Endothelial cell of umbilical vein (primary cell): Measurements from ENCODE around the gene OCRL. TPM values are rescaled to one million over a fixed set of nuclear protein-coding genes. Genes with fewer than 3 reads are reported as not detected.

Experiments
- BruUV-seq: library from RNA; stranded (reverse); fragments of 400-500 nt; replicated peaks from 2 replicates; lab custom pipeline; 2021; lab: Mats Ljungman, UMichigan
- CTCF ChIA-PET: fragments of 300-600, 350-600 bp; sonication (Branson Sonifier 250); formaldehyde crosslinking; loops from one replicate; lab custom pipeline; 2021; ENCODE audit warnings: antibody characterized with exemption, inconsistent platforms; lab: Charles Lee
- POLR2A ChIA-PET: fragments of 300-600, 350-600 bp; sonication (Branson Sonifier 250); formaldehyde crosslinking; loops from one replicate; lab custom pipeline; 2021; ENCODE audit warnings: antibody characterized with exemption, inconsistent platforms; lab: Charles Lee
- DNase-seq: peaks from one replicate; pipeline ENCODE4 v3.0.0-alpha.2; 2011; ENCODE audit warnings: low read depth, low spot score
- FAIRE-seq: peaks from 2 replicates; lab custom pipeline; 2011; peaks lifted over from hg19 to GRCh38; lab: Jason Lieb, UNC
- H2AFZ ChIP-seq: 2 replicates; pipeline ENCODE4 v1.6.0; 2012; ENCODE audit warnings: low read depth, low read length, control low read depth, inconsistent platforms
- H3K27ac ChIP-seq: 2 replicates; pipeline ENCODE4 v1.5.1; 2011; ENCODE audit warnings: low read depth, mild to moderate bottlenecking, control low read depth, low read length, moderate library complexity; ENCODE audit not compliant: insufficient read depth
- H3K27me3 ChIP-seq, 2 experiments: 2 replicates each; pipeline versions ENCODE4 v1.6.0 to v1.6.1; 2011; ENCODE audit warnings: low read length in 2 of 2, mixed read lengths in 1 of 2; ENCODE audit not compliant: control insufficient read depth in 2 of 2, insufficient read depth in 2 of 2
- H3K36me3 ChIP-seq, 2 experiments: 2 replicates in 1 of 2; 3 replicates in 1 of 2; pipeline ENCODE4 v1.5.1; 2011; ENCODE audit warnings: low read length in 2 of 2, mild to moderate bottlenecking in 1 of 2, moderate library complexity in 1 of 2; ENCODE audit not compliant: control insufficient read depth in 2 of 2, insufficient read depth in 2 of 2; ENCODE audit errors: extremely low read depth in 1 of 2
- H3K4me1 ChIP-seq: 3 replicates; pipeline ENCODE4 v1.5.1; 2011; ENCODE audit warnings: mild to moderate bottlenecking, low read length; ENCODE audit not compliant: control insufficient read depth, insufficient read depth; ENCODE audit errors: extremely low read depth
- H3K4me2 ChIP-seq: 2 replicates; pipeline ENCODE4 v1.6.1; 2011; ENCODE audit warnings: low read length, control low read depth, mixed read lengths; ENCODE audit not compliant: insufficient read depth
- H3K4me3 ChIP-seq, 3 experiments: fragments of 200-600 bp in 1 of 3; sonication (generic), shearing (Covaris generic) in 1 of 3; replicated peaks in 1 of 3; 2 replicates each; pipeline ENCODE4 v1.5.1; 2011 to 2016; ENCODE audit warnings: control low read depth in 3 of 3, low read length in 3 of 3, mild to moderate bottlenecking in 2 of 3, inconsistent platforms in 1 of 3, low read depth in 1 of 3, moderate library complexity in 1 of 3; ENCODE audit not compliant: insufficient read depth in 1 of 3
- H3K79me2 ChIP-seq: 2 replicates; pipeline ENCODE4 v1.6.0; 2012; ENCODE audit warnings: low read length, inconsistent platforms; ENCODE audit not compliant: control insufficient read depth, insufficient read depth
- H3K9ac ChIP-seq: replicated peaks from 2 replicates; pipeline ENCODE3; 2011; ENCODE audit warnings: low read length, control low read depth; ENCODE audit not compliant: insufficient read depth; ENCODE audit errors: extremely low read depth
- H3K9me1 ChIP-seq: replicated peaks from 3 replicates; pipeline ENCODE4 v1.6.0; 2011; ENCODE audit warnings: mild to moderate bottlenecking, low read length; ENCODE audit not compliant: control insufficient read depth, insufficient read depth; ENCODE audit errors: extremely low read depth
- H3K9me3 ChIP-seq: replicated peaks from 2 replicates; pipeline ENCODE4 v1.5.1; 2012; ENCODE audit warnings: low read length, inconsistent platforms; ENCODE audit not compliant: control insufficient read depth, insufficient read depth
- H4K20me1 ChIP-seq: replicated peaks from 2 replicates; pipeline ENCODE3; 2011; ENCODE audit warnings: mild to moderate bottlenecking, low read length; ENCODE audit not compliant: control insufficient read depth, insufficient read depth; ENCODE audit errors: extremely low read depth
- CTCF ChIP-seq, 2 donors: IDR thresholded peaks; 1 replicate in 1 of 2; 2 replicates in 1 of 2; pipeline ENCODE4 v1.5.1; 2011; ENCODE audit warnings: low read length in 2 of 2, mild to moderate bottlenecking in 2 of 2, moderate library complexity in 2 of 2, control low read depth in 1 of 2, inconsistent platforms in 1 of 2, low read depth in 1 of 2; ENCODE audit not compliant: insufficient read depth in 1 of 2; ENCODE audit errors: extremely low read depth in 1 of 2
- EZH2 ChIP-seq: IDR thresholded peaks from 2 replicates; pipeline ENCODE4 v1.6.1; 2012; ENCODE audit warnings: borderline replicate concordance, low read depth, mild to moderate bottlenecking, moderate library complexity, low read length, inconsistent platforms; ENCODE audit not compliant: severe bottlenecking
- FOS ChIP-seq: IDR thresholded peaks from 2 replicates; pipeline ENCODE4 v1.6.1; 2011; ENCODE audit warnings: mild to moderate bottlenecking, low read length, moderate library complexity, borderline replicate concordance; ENCODE audit not compliant: insufficient read depth
- GATA2 ChIP-seq: IDR thresholded peaks from 2 replicates; pipeline ENCODE4 v1.7.0; 2011; ENCODE audit warnings: low read depth, mild to moderate bottlenecking, moderate library complexity, mixed read lengths, low read length; ENCODE audit not compliant: insufficient read length, insufficient read depth
- JUN ChIP-seq: IDR thresholded peaks from 2 replicates; pipeline ENCODE4 v1.6.1; 2011; ENCODE audit warnings: borderline replicate concordance, low read depth; ENCODE audit not compliant: insufficient read length, insufficient read depth
- MYC ChIP-seq: IDR thresholded peaks from one replicate; pipeline ENCODE4 v1.6.1; 2011; ENCODE audit warnings: mild to moderate bottlenecking, low read depth, low read length
- POLR2A ChIP-seq: IDR thresholded peaks from 2 replicates; pipeline ENCODE4 v1.6.1; 2012; ENCODE audit warnings: low read depth, mild to moderate bottlenecking, control low read depth, low read length
- POLR2AphosphoS5 ChIP-seq: IDR thresholded peaks from 2 replicates; pipeline ENCODE4 v1.6.1; 2012; ENCODE audit warnings: low read depth, mild to moderate bottlenecking, control low read depth, low read length, moderate library complexity; ENCODE audit not compliant: insufficient read depth
- dilution Hi-C: fragments of 300-500 bp; cut with MboI; formaldehyde crosslinking; loops from one replicate; pipeline ENCODE4 v1.15.0; 2019; ENCODE audit warnings: low sequenced_read_pairs; ENCODE audit not compliant: extremely low pct_ligation_motif_present
- intact Hi-C: fragments of 100-400 bp; cut with micrococcal nuclease; formaldehyde crosslinking; loops from one replicate; pipeline ENCODE4 v1.10.0; 2022
- polyA plus RNA-seq, 4 experiments: library from polyadenylated mRNA; depleted of rRNA in 3 of 4; stranded (reverse) in 3 of 4; unstranded in 1 of 4; fragments of >200 nt; gene quantifications; 2 replicates each; pipeline versions ENCODE4 v1.2.1 to v1.2.3, GENCODE V29; 2011 to 2012; ENCODE audit warnings: missing spikeins in 1 of 4
- total RNA-seq: library from RNA; stranded (reverse); gene quantifications from 2 replicates; pipeline ENCODE4 v1.2.3, GENCODE V29; 2021
- TF ChIP-seq, protein P1 (sequence below): IDR thresholded peaks from 2 replicates; pipeline ENCODE4 v1.6.1; 2011; ENCODE audit not compliant: insufficient read depth, insufficient read length

The OCRL gene
- total and polyA plus RNA-seq, 2 donors (not counting 3 experiments of a cell fraction or from before 2014, with no cell fraction given) = 14.6 to 20.9 TPM

DNA sequence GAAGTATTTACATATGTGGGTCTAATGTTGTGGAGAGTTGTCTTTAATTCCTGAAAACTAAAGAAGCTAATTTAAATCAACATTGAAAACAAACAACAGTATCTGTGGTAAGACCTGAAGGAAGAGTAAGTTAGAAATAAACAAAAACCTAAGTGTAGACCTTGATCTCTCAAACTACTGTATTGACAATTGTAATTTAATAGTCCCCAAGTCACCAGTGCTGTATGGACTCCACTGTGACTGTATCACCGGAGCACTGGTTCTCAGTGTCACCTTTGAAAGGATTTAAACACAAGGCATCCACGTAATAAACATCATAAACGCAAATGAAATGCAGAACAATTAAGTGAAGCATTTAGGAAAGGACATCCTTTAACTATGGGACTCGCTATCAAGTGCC, 46.4 kb downstream of the OCRL start:
- H3K79me2 ChIP-seq = no peaks in the 10 kb centered on the region
- no peak overlapping the region for H3K4me2 ChIP-seq
- BruUV-seq = no TSS peak
- FAIRE-seq = no peak
- no peak overlapping the region for H3K27ac ChIP-seq
- H3K9ac ChIP-seq = no peak overlapping the region
- dilution Hi-C loops = no loop called here
- H3K36me3 ChIP-seq = peaks cover 2 to 8% of the 10 kb centered on the region in 2 experiments
- no peaks in the 10 kb centered on the region for H3K4me1 ChIP-seq
- no peaks in the 10 kb centered on the region for H4K20me1 ChIP-seq
- POLR2A ChIA-PET = no interaction called here
- no peaks in the 10 kb centered on the region for H3K9me3 ChIP-seq
- H3K9me1 ChIP-seq = no peaks in the 10 kb centered on the region
- CTCF ChIA-PET = no interaction called here
- H3K27me3 ChIP-seq = no peaks in the 10 kb centered on the region
- no peak for DNase-seq
- TF ChIP-seq, protein P1, sequence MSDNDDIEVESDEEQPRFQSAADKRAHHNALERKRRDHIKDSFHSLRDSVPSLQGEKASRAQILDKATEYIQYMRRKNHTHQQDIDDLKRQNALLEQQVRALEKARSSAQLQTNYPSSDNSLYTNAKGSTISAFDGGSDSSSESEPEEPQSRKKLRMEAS = no peak
- TF ChIP-seq FOS (no peak), JUN (no peak), POLR2AphosphoS5 (no peak), GATA2 (no peak), EZH2 (no peak), POLR2A (no peak)
- intact Hi-C loops = no loop called here
- H3K4me3 ChIP-seq = no peak overlapping the region
- H2AFZ ChIP-seq = no peak overlapping the region

DNA sequence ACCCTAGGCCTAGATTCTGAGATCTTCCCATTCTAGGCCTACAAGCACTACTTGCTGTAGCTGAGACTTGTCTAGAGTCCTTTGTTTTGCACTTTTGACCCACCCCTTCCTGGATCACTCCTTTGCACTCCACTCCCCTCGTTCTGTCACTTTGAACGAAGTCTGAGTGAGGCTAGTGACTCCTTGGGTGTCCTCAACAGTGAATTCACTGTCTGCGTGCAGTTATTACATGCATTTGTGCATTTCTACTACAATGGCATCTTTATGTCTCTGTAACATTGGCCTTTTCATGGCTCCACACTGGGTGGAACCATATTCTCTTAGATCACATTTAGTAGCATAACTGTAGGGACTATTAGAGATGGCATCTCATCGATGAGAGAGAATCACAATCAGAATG, 50.5 kb downstream of the OCRL start:
- intact Hi-C loops = no loop called here
- Histone ChIP-seq H3K9me1 (no peaks in the 10 kb centered on the region), H3K9me3 (no peaks in the 10 kb centered on the region), H4K20me1 (no peaks in the 10 kb centered on the region), H3K27me3 (no peaks in the 10 kb centered on the region), H3K4me2 (no peak overlapping the region), H3K36me3 (peaks cover 0 to 8% of the 10 kb centered on the region in 2 experiments), H2AFZ (no peak overlapping the region), H3K79me2 (no peaks in the 10 kb centered on the region), H3K4me3 (no peak overlapping the region), H3K27ac (no peak overlapping the region), H3K4me1 (no peaks in the 10 kb centered on the region), H3K9ac (no peak overlapping the region)
- dilution Hi-C loops = no loop called here
- POLR2A ChIA-PET = no interaction called here
- DNase-seq (no peak), FAIRE-seq (peak; percentile 4)
- CTCF ChIA-PET = no interaction called here
- no peak for TF ChIP-seq MYC
- no peak for TF ChIP-seq EZH2
- TF ChIP-seq CTCF (IDR thresholded peaks at IDR 0.05; ENCODE audit: extremely low read depth in 1 of 2, insufficient read depth in 1 of 2, low read depth in 1 of 2, low read length in 2 of 2) = no peak
- no peak for TF ChIP-seq GATA2
- TF ChIP-seq POLR2AphosphoS5 = no peak
- TF ChIP-seq, protein P1 = no peak
- no peak for TF ChIP-seq POLR2A
- no peak for TF ChIP-seq FOS
- TF ChIP-seq JUN = no peak
- no TSS peak for BruUV-seq
